Measurements from ENCODE around the gene EPS15. TPM values are rescaled to one million over a fixed set of nuclear protein-coding genes. Genes with fewer than 3 reads are reported as not detected.
A peak's percentile ranks its signal among the peaks of the same experiment; 100 is the strongest.

Gene EPS15
- total and polyA plus RNA-seq, 9 of the 15 experiments (the other 6 are each of a cell fraction or from before 2014, with no cell fraction given): 23.1 to 69.0 (median 41.7) TPM

DNA sequence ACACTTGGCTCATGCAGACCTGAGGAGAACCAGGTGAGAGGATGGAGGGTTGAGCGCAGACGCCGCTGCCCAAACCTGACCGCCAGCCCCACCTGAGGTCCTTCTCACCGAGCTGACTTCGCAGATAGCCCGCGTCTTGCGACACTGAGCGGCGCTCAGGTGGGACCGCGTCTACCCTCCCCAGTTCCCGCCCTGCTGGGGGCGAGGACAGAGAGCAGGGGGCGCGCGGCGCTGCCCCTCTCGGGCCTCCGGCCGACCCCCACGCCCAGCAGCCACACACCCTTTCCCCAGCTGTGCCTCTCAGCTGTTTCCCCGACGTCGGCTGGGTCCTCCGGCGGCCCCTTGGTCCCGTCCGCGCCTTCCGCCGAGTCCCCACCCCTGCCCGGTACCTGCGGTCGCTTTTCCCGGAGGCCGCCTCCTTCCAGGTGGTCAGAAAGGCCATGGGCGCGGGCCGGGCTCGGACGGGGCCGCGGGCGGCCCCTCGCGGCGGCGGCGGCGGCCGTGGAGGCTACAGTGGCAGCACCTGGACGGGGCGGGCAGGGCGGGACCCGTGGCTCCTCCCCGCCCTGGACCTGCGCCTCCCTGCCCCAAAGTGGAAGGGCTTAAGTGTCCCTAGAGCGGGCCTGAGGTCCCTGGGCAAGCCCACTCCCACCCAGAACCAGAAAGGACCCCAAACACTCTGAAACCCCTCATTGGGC is 174.3 kb downstream of the EPS15 start (continued):
- TF ChIP-seq, protein P1, sequence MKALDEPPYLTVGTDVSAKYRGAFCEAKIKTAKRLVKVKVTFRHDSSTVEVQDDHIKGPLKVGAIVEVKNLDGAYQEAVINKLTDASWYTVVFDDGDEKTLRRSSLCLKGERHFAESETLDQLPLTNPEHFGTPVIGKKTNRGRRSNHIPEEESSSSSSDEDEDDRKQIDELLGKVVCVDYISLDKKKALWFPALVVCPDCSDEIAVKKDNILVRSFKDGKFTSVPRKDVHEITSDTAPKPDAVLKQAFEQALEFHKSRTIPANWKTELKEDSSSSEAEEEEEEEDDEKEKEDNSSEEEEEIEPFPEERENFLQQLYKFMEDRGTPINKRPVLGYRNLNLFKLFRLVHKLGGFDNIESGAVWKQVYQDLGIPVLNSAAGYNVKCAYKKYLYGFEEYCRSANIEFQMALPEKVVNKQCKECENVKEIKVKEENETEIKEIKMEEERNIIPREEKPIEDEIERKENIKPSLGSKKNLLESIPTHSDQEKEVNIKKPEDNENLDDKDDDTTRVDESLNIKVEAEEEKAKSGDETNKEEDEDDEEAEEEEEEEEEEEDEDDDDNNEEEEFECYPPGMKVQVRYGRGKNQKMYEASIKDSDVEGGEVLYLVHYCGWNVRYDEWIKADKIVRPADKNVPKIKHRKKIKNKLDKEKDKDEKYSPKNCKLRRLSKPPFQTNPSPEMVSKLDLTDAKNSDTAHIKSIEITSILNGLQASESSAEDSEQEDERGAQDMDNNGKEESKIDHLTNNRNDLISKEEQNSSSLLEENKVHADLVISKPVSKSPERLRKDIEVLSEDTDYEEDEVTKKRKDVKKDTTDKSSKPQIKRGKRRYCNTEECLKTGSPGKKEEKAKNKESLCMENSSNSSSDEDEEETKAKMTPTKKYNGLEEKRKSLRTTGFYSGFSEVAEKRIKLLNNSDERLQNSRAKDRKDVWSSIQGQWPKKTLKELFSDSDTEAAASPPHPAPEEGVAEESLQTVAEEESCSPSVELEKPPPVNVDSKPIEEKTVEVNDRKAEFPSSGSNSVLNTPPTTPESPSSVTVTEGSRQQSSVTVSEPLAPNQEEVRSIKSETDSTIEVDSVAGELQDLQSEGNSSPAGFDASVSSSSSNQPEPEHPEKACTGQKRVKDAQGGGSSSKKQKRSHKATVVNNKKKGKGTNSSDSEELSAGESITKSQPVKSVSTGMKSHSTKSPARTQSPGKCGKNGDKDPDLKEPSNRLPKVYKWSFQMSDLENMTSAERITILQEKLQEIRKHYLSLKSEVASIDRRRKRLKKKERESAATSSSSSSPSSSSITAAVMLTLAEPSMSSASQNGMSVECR (CRISPR knock-in tag; IDR thresholded peaks at IDR 0.05): 0 out of 2 replicates have a peak, but pooled peaks have one; percentile 26
- TF ChIP-seq DPF2 (IDR thresholded peaks at IDR 0.05) (no peak), HDAC8 (tag; IDR thresholded peaks at IDR 0.05) (no peak), MBD2 (IDR thresholded peaks at IDR 0.05; ENCODE audit: borderline replicate concordance, low read depth) (0 out of 2 replicates have a peak, but pooled peaks have one; percentile 12), RBM22 (IDR thresholded peaks at IDR 0.05; ENCODE audit: low read depth, low read length, poor library complexity, severe bottlenecking) (no peak), PHF20 (IDR thresholded peaks at IDR 0.05; ENCODE audit: partially characterized antibody) (no peak), SRSF7 (optimal IDR thresholded peaks at IDR 0.05; ENCODE audit: low read depth, low read length) (no peak), ZNF778 (CRISPR knock-in tag; IDR thresholded peaks at IDR 0.05) (no peak), CCNT2 (IDR thresholded peaks at IDR 0.05; ENCODE audit: borderline replicate concordance, extremely low read depth, insufficient read length, low read depth, low read length) (peak; percentile 60), RBM34 (IDR thresholded peaks at IDR 0.05; ENCODE audit: borderline replicate concordance, insufficient read depth, low read length) (no peak)
- TF ChIP-seq, protein P2, sequence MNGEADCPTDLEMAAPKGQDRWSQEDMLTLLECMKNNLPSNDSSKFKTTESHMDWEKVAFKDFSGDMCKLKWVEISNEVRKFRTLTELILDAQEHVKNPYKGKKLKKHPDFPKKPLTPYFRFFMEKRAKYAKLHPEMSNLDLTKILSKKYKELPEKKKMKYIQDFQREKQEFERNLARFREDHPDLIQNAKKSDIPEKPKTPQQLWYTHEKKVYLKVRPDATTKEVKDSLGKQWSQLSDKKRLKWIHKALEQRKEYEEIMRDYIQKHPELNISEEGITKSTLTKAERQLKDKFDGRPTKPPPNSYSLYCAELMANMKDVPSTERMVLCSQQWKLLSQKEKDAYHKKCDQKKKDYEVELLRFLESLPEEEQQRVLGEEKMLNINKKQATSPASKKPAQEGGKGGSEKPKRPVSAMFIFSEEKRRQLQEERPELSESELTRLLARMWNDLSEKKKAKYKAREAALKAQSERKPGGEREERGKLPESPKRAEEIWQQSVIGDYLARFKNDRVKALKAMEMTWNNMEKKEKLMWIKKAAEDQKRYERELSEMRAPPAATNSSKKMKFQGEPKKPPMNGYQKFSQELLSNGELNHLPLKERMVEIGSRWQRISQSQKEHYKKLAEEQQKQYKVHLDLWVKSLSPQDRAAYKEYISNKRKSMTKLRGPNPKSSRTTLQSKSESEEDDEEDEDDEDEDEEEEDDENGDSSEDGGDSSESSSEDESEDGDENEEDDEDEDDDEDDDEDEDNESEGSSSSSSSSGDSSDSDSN (IDR thresholded peaks at IDR 0.05; ENCODE audit: borderline replicate concordance in 1 of 2, low read depth in 2 of 2, low read length in 2 of 2): no peak
- TF ChIP-seq, protein P3, sequence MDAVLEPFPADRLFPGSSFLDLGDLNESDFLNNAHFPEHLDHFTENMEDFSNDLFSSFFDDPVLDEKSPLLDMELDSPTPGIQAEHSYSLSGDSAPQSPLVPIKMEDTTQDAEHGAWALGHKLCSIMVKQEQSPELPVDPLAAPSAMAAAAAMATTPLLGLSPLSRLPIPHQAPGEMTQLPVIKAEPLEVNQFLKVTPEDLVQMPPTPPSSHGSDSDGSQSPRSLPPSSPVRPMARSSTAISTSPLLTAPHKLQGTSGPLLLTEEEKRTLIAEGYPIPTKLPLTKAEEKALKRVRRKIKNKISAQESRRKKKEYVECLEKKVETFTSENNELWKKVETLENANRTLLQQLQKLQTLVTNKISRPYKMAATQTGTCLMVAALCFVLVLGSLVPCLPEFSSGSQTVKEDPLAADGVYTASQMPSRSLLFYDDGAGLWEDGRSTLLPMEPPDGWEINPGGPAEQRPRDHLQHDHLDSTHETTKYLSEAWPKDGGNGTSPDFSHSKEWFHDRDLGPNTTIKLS (IDR thresholded peaks at IDR 0.05; ENCODE audit: borderline replicate concordance, low read depth): no peak
- TF ChIP-seq, protein P4, sequence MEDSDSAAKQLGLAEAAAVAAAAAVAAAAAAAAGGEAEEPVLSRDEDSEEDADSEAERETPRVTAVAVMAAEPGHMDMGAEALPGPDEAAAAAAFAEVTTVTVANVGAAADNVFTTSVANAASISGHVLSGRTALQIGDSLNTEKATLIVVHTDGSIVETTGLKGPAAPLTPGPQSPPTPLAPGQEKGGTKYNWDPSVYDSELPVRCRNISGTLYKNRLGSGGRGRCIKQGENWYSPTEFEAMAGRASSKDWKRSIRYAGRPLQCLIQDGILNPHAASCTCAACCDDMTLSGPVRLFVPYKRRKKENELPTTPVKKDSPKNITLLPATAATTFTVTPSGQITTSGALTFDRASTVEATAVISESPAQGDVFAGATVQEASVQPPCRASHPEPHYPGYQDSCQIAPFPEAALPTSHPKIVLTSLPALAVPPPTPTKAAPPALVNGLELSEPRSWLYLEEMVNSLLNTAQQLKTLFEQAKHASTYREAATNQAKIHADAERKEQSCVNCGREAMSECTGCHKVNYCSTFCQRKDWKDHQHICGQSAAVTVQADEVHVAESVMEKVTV (CRISPR knock-in tag; IDR thresholded peaks at IDR 0.05): no peak

All from K562 (cell line).